SJCRH30 (cell line): ENCODE results near the gene PLCH1. TPM values are rescaled to one million over a fixed set of nuclear protein-coding genes. Genes with fewer than 3 reads are reported as not detected.
A peak's percentile ranks its signal among the peaks of the same experiment; 100 is the strongest.
"Not testable (repeated sequence)": the region's sequence is repeated elsewhere in the genome, so short reads cannot be mapped to it uniquely, and the experiment has no call there.

Experiments used
- DNase-seq, 2 experiments: peaks; one replicate each; pipeline ENCODE4 v3.0.0-alpha.2; 2015 to 2020
- H3K27ac ChIP-seq: fragments of 250-450 bp; sonication (Bioruptor Pico); 2 replicates; pipeline ENCODE4 v1.5.1; 2020; ENCODE audit warnings: mild to moderate bottlenecking, moderate library complexity
- H3K27me3 ChIP-seq: fragments of 250-450 bp; sonication (Bioruptor Pico); 2 replicates; pipeline ENCODE4 v1.5.1; 2020; ENCODE audit warnings: mild to moderate bottlenecking, moderate library complexity
- H3K36me3 ChIP-seq: fragments of 250-450 bp; sonication (Bioruptor Pico); 2 replicates; pipeline ENCODE4 v1.5.1; 2020; ENCODE audit warnings: mild to moderate bottlenecking, moderate library complexity
- H3K4me1 ChIP-seq: fragments of 250-450 bp; sonication (Bioruptor Pico); 2 replicates; pipeline ENCODE4 v1.5.1; 2020; ENCODE audit warnings: mild to moderate bottlenecking, moderate library complexity
- H3K4me3 ChIP-seq: fragments of 250-450 bp; sonication (Bioruptor Pico); 2 replicates; pipeline ENCODE4 v1.5.1; 2020; ENCODE audit warnings: mild to moderate bottlenecking, moderate library complexity
- H3K9me3 ChIP-seq: fragments of 250-450 bp; sonication (Bioruptor Pico); replicated peaks from 2 replicates; pipeline ENCODE4 v1.5.1; 2020; ENCODE audit warnings: mild to moderate bottlenecking, moderate library complexity
- total RNA-seq: library from RNA; depleted of rRNA; stranded (reverse); fragments of >200 nt; shearing (Covaris generic); gene quantifications from 2 replicates; pipeline ENCODE4 v1.2.3, GENCODE V29; 2014

PLCH1 gene
- total RNA-seq, 1 experiment from 2014 or later: 0.61 TPM

- Histone ChIP-seq H3K4me3 (no peak overlapping the region), H3K9me3 (no peaks in the 10 kb centered on the region), H3K27ac (no peak overlapping the region), H3K36me3 (no peaks in the 10 kb centered on the region), H3K4me1 (no peaks in the 10 kb centered on the region), H3K27me3 (no peaks in the 10 kb centered on the region)
- no peak for DNase-seq
Observed at GRCh38 chr3:155629056-155629455, 115.8 kb downstream of the PLCH1 start.

- H3K27me3 ChIP-seq, H3K36me3 ChIP-seq, H3K4me1 ChIP-seq, DNase-seq, H3K4me3 ChIP-seq, H3K27ac ChIP-seq, H3K9me3 ChIP-seq: not testable (repeated sequence)
Observed at GRCh38 chr3:155622647-155623046, 122.2 kb downstream of the PLCH1 start.

DNA sequence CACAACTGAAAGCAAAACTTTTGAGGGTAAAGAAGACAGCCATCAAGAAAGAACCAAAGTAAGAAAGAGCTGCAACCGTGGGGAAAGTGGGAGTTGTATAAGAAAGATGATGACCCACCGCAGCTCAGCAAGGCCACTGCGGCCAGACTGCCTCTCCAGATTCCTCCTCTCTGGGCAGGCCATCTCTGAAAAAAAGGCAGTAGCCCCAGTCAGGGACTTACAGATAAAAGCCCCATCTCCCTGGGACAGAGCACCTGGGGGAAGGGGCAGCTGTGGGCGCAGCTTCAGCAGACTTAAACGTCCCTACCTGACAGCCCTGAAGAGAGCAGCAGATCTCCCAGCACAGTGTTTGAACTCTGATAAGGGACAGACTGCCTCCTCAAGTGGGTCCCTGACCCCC is 124.3 kb downstream of the PLCH1 start:
- H3K27ac ChIP-seq, DNase-seq, H3K36me3 ChIP-seq, H3K27me3 ChIP-seq, H3K9me3 ChIP-seq, H3K4me1 ChIP-seq, H3K4me3 ChIP-seq: not testable (repeated sequence)

DNA sequence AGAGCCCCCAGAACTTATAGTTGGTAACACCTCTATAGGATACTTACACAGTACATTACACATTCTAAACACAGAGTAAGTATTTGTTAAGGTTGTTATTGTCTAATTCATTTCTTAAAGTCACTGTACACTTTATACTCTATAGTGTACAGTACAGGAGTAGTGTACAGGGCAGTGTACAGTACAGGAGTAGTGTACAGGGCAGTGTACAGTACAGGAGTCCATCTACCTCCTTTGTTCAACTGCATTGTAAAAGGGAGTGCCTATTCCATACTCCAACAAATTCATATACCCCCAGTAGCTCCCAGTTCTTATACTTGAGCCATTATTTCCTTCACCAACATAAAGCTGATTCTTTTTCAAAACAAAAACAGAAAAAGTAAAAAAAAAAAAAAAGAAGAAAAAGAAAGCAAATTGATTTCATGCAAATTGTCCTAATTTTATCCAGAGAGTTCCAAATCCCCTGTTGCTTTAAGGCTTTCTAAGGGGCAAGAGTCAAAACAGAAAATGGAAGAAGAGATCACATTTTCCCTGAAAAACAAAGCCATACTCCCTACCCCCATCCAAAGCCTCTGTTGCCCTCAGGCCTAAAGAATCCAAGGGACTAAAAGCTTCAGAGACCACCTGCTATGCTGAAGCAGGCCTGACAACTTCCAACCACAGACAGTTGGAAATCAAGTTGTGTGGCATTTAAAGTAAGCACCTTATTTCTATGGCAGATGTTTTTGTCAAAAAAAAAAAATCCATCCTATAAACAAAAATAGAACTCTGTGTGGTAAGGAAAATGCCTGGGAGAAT is 125.6 kb downstream of the PLCH1 start:
- H3K4me1 ChIP-seq: no peaks in the 10 kb centered on the region
- no peak overlapping the region for H3K27ac ChIP-seq
- no peaks in the 10 kb centered on the region for H3K9me3 ChIP-seq
- no peak overlapping the region for H3K4me3 ChIP-seq
- H3K27me3 ChIP-seq: no peaks in the 10 kb centered on the region
- DNase-seq: peak; percentile 55 to 75
- H3K36me3 ChIP-seq: no peaks in the 10 kb centered on the region

- H3K36me3 ChIP-seq: no peaks in the 10 kb centered on the region
- H3K4me3 ChIP-seq: no peak overlapping the region
- no peaks in the 10 kb centered on the region for H3K9me3 ChIP-seq
- no peaks in the 10 kb centered on the region for H3K27me3 ChIP-seq
- H3K4me1 ChIP-seq: no peaks in the 10 kb centered on the region
- no peak overlapping the region for H3K27ac ChIP-seq
- no peak for DNase-seq
Observed at GRCh38 chr3:155618543-155618942, 126.3 kb downstream of the PLCH1 start.

GRCh38 chr3:155617346-155617925 is 127.4 kb downstream of the PLCH1 start:
- no peak overlapping the region for H3K4me3 ChIP-seq
- H3K27me3 ChIP-seq: no peaks in the 10 kb centered on the region
- H3K36me3 ChIP-seq: no peaks in the 10 kb centered on the region
- H3K9me3 ChIP-seq: no peaks in the 10 kb centered on the region
- H3K27ac ChIP-seq: no peak overlapping the region
- H3K4me1 ChIP-seq: no peaks in the 10 kb centered on the region
- DNase-seq: no peak

GRCh38 chr3:155615141-155615540 is 129.7 kb downstream of the PLCH1 start:
- not testable (repeated sequence) for DNase-seq, H3K4me3 ChIP-seq, H3K27me3 ChIP-seq, H3K4me1 ChIP-seq, H3K9me3 ChIP-seq, H3K36me3 ChIP-seq, H3K27ac ChIP-seq

DNA sequence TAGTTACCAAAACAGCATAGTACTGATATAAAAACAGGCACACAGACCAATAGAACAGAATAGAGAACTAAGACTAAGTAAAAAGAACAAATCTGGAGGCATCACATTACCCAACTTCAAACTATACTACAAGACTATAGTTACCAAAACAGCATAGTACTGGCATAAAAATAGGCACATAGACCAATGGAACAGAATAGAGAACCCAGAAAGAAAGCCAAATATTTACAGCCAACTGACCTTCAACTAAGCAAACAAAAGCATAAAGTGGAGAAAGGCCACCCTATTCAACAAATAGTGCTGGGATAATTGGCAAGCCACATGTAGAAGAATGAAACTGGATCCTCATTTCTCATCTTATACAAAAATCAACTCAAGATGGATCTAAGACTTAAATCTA is 130.5 kb downstream of the PLCH1 start:
- not testable (repeated sequence) for H3K36me3 ChIP-seq, H3K9me3 ChIP-seq, DNase-seq, H3K4me3 ChIP-seq, H3K4me1 ChIP-seq, H3K27me3 ChIP-seq, H3K27ac ChIP-seq

GRCh38 chr3:155611456-155611855 is 133.4 kb downstream of the PLCH1 start:
- Histone ChIP-seq H3K4me3 (no peak overlapping the region), H3K36me3 (no peaks in the 10 kb centered on the region), H3K4me1 (no peaks in the 10 kb centered on the region), H3K9me3 (no peaks in the 10 kb centered on the region), H3K27me3 (no peaks in the 10 kb centered on the region), H3K27ac (no peak overlapping the region)
- no peak for DNase-seq

- Histone ChIP-seq H3K27ac (no peak overlapping the region), H3K4me1 (no peaks in the 10 kb centered on the region), H3K36me3 (no peaks in the 10 kb centered on the region), H3K27me3 (no peaks in the 10 kb centered on the region), H3K9me3 (no peaks in the 10 kb centered on the region), H3K4me3 (no peak overlapping the region)
- DNase-seq: no peak
Observed at GRCh38 chr3:155609586-155609985, 135.3 kb downstream of the PLCH1 start.

- no peaks in the 10 kb centered on the region for H3K27me3 ChIP-seq
- no peaks in the 10 kb centered on the region for H3K4me1 ChIP-seq
- no peaks in the 10 kb centered on the region for H3K9me3 ChIP-seq
- no peak for DNase-seq
- no peaks in the 10 kb centered on the region for H3K36me3 ChIP-seq
- no peak overlapping the region for H3K27ac ChIP-seq
- H3K4me3 ChIP-seq: no peak overlapping the region
Observed at GRCh38 chr3:155608228-155608920, 136.5 kb downstream of the PLCH1 start.

GRCh38 chr3:155607761-155608160 is 137.1 kb downstream of the PLCH1 start:
- no peaks in the 10 kb centered on the region for H3K9me3 ChIP-seq
- H3K36me3 ChIP-seq: no peaks in the 10 kb centered on the region
- no peak for DNase-seq
- no peak overlapping the region for H3K27ac ChIP-seq
- H3K4me3 ChIP-seq: no peak overlapping the region
- H3K27me3 ChIP-seq: no peaks in the 10 kb centered on the region
- no peaks in the 10 kb centered on the region for H3K4me1 ChIP-seq

DNA sequence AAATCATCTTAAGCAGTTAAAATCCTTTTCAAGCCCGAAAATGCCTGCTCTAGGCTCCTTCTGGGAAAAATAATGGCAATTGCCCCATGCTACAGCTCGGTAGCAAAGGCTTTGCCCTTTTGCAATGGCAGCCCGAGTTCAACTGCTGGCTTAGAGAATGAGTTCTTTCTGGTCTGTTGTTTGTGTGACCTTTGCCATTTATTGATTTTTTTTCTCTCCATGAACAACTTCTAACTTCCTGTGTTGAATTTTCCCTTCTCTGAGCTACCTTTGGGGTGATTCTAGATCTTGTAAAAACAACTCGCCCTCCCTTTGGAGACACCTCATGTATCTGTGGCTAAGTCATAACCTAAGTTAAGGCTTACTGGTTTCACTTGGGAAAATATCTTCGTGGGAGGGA is 139.3 kb downstream of the PLCH1 start:
- no peak overlapping the region for H3K27ac ChIP-seq
- H3K36me3 ChIP-seq: no peaks in the 10 kb centered on the region
- no peak overlapping the region for H3K4me3 ChIP-seq
- DNase-seq: no peak
- no peaks in the 10 kb centered on the region for H3K9me3 ChIP-seq
- no peaks in the 10 kb centered on the region for H3K4me1 ChIP-seq
- H3K27me3 ChIP-seq: no peaks in the 10 kb centered on the region

GRCh38 chr3:155604967-155605366 is 139.9 kb downstream of the PLCH1 start:
- DNase-seq: no peak
- Histone ChIP-seq H3K4me3 (no peak overlapping the region), H3K36me3 (no peaks in the 10 kb centered on the region), H3K27ac (no peak overlapping the region), H3K27me3 (no peaks in the 10 kb centered on the region), H3K4me1 (no peaks in the 10 kb centered on the region), H3K9me3 (no peaks in the 10 kb centered on the region)

- Histone ChIP-seq H3K36me3 (no peaks in the 10 kb centered on the region), H3K9me3 (no peaks in the 10 kb centered on the region), H3K27ac (no peak overlapping the region), H3K27me3 (no peaks in the 10 kb centered on the region), H3K4me1 (no peaks in the 10 kb centered on the region), H3K4me3 (no peak overlapping the region)
- DNase-seq: no peak
Observed at GRCh38 chr3:155604126-155604525, 140.7 kb downstream of the PLCH1 start.
